HepG2 (cell line): ENCODE results near the gene IL21R. TPM values are rescaled to one million over a fixed set of nuclear protein-coding genes. Genes with fewer than 3 reads are reported as not detected.
A peak's percentile ranks its signal among the peaks of the same experiment; 100 is the strongest.

Source experiments
- BHLHE40 ChIP-seq: IDR thresholded peaks from 2 replicates; pipeline ENCODE4 v1.6.1; 2011; ENCODE audit warnings: low read length, improper control_type of control experiment
- ETV5 ChIP-seq: IDR thresholded peaks from 2 replicates; pipeline ENCODE4 v1.6.1; 2018; ENCODE audit warnings: missing biosample characterization, missing genetic modification reagents, inconsistent platforms, borderline replicate concordance
- ISX ChIP-seq: sonication (generic); formaldehyde crosslinking; conservative IDR thresholded peaks from 2 replicates; pipeline ENCODE4 v1.5.0; 2020; ENCODE audit warnings: missing genetic modification reagents
- MYC ChIP-seq: sonication (generic); formaldehyde crosslinking; IDR thresholded peaks from 2 replicates; pipeline ENCODE4 v1.9.0; 2021; ENCODE audit warnings: missing genetic modification reagents, borderline replicate concordance
- NFE2 ChIP-seq: sonication (generic); formaldehyde crosslinking; IDR thresholded peaks from 2 replicates; pipeline ENCODE4 v1.4.0; 2020; ENCODE audit warnings: missing genetic modification reagents
- NR2F6 ChIP-seq, 2 experiments: IDR thresholded peaks; 2 replicates each; pipeline ENCODE4 v1.6.1; 2016; ENCODE audit warnings: antibody characterized with exemption in 1 of 2, mild to moderate bottlenecking in 1 of 2
- NR3C1 ChIP-seq: sonication (generic); formaldehyde crosslinking; IDR thresholded peaks from 2 replicates; pipeline ENCODE4 v1.4.0; 2020; ENCODE audit warnings: missing genetic modification reagents
- RXRA ChIP-seq: sonication (generic); formaldehyde crosslinking; IDR thresholded peaks from 2 replicates; pipeline ENCODE4 v1.5.1; 2020; ENCODE audit warnings: missing genetic modification reagents
- SALL1 ChIP-seq: sonication (generic); formaldehyde crosslinking; IDR thresholded peaks from 2 replicates; pipeline ENCODE4 v1.8.0; 2022; ENCODE audit warnings: mild to moderate bottlenecking, missing genetic modification reagents
- SKI ChIP-seq: fragments of 450-650 bp; IDR thresholded peaks from one replicate; pipeline ENCODE4 v1.6.1; 2018; ENCODE audit warnings: mild to moderate bottlenecking; ENCODE audit not compliant: partially characterized antibody
- SP4 ChIP-seq: sonication (generic); formaldehyde crosslinking; IDR thresholded peaks from 2 replicates; pipeline ENCODE4 v1.8.1; 2023; ENCODE audit warnings: mild to moderate bottlenecking, missing genetic modification reagents
- ZNF317 ChIP-seq: sonication (generic); formaldehyde crosslinking; IDR thresholded peaks from 2 replicates; pipeline ENCODE4 v1.5.0; 2020; ENCODE audit warnings: mild to moderate bottlenecking, missing genetic modification reagents
- ZNF468 ChIP-seq: sonication (generic); formaldehyde crosslinking; IDR thresholded peaks from 2 replicates; pipeline ENCODE4 v1.8.0; 2022; ENCODE audit warnings: mild to moderate bottlenecking, moderate library complexity, missing genetic modification reagents
- ZNF672 ChIP-seq: sonication (generic); formaldehyde crosslinking; IDR thresholded peaks from 2 replicates; pipeline ENCODE4 v1.8.1; 2022; ENCODE audit warnings: missing genetic modification reagents
- polyA plus RNA-seq, 8 experiments: library from polyadenylated mRNA; depleted of rRNA in 3 of 8; stranded (reverse) in 7 of 8; unstranded in 1 of 8; fragments of >200 nt; fragmentation: Illumina TruSeq in 4 of 8; extraction: Trizol in 4 of 8; gene quantifications; 2 replicates each; pipeline versions ENCODE4 v1.2.1 to v1.2.3, GENCODE V29; 2011 to 2016; ENCODE audit warnings: low read depth in 4 of 8, missing spikeins in 1 of 8, mixed read lengths in 1 of 8; ENCODE audit not compliant: insufficient read depth in 1 of 8
- total RNA-seq, 5 experiments: library from RNA; depleted of rRNA; stranded (reverse); fragments of >200 nt; fragmentation: Illumina TruSeq; extraction: Trizol; gene quantifications; 2 replicates each; pipeline ENCODE4 v1.2.3, GENCODE V29; 2016; ENCODE audit warnings: low read depth in 1 of 5
- TF ChIP-seq, protein P1 (sequence below): sonication (generic); formaldehyde crosslinking; IDR thresholded peaks from 2 replicates; pipeline ENCODE4 v1.5.0; 2020; ENCODE audit warnings: mild to moderate bottlenecking, missing genetic modification reagents, borderline replicate concordance
- TF ChIP-seq, protein P2 (sequence below): sonication (generic); formaldehyde crosslinking; IDR thresholded peaks from 2 replicates; pipeline ENCODE4 v1.4.0; 2020; ENCODE audit warnings: missing genetic modification reagents
- TF ChIP-seq, protein P3 (sequence below): IDR thresholded peaks from 2 replicates; pipeline ENCODE4 v1.6.1; 2012; ENCODE audit warnings: low read depth, low read length, improper control_type of control experiment
- TF ChIP-seq, protein P4 (sequence below): IDR thresholded peaks from 2 replicates; pipeline ENCODE4 v1.6.1; 2016; ENCODE audit warnings: low read depth

The IL21R gene
- total and polyA plus RNA-seq, 2 of the 13 experiments (the other 11 are each of a cell fraction or from before 2014, with no cell fraction given): 0.49 to 0.64 TPM

DNA sequence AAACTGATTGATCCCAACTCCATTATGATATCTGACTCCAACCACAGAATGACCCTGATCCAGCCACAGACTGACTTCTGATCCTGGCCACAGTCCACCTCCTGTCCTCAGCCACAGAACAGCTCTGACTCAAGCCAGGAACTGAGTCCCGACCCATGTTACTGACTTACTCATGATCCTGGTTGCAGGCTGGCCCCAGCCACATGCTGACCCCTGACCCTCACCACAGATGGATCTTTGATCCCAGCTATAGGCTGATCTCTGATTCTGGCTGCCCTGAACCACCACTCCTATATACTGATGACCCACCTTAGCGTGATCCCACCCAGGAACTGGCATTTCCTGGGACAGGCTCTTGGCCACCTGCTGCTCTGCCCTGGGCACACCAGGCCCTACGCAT is 32.2 kb upstream of the IL21R start (continued):
- TF ChIP-seq, protein P1, sequence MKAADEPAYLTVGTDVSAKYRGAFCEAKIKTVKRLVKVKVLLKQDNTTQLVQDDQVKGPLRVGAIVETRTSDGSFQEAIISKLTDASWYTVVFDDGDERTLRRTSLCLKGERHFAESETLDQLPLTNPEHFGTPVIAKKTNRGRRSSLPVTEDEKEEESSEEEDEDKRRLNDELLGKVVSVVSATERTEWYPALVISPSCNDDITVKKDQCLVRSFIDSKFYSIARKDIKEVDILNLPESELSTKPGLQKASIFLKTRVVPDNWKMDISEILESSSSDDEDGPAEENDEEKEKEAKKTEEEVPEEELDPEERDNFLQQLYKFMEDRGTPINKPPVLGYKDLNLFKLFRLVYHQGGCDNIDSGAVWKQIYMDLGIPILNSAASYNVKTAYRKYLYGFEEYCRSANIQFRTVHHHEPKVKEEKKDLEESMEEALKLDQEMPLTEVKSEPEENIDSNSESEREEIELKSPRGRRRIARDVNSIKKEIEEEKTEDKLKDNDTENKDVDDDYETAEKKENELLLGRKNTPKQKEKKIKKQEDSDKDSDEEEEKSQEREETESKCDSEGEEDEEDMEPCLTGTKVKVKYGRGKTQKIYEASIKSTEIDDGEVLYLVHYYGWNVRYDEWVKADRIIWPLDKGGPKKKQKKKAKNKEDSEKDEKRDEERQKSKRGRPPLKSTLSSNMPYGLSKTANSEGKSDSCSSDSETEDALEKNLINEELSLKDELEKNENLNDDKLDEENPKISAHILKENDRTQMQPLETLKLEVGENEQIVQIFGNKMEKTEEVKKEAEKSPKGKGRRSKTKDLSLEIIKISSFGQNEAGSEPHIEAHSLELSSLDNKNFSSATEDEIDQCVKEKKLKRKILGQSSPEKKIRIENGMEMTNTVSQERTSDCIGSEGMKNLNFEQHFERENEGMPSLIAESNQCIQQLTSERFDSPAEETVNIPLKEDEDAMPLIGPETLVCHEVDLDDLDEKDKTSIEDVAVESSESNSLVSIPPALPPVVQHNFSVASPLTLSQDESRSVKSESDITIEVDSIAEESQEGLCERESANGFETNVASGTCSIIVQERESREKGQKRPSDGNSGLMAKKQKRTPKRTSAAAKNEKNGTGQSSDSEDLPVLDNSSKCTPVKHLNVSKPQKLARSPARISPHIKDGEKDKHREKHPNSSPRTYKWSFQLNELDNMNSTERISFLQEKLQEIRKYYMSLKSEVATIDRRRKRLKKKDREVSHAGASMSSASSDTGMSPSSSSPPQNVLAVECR (CRISPR knock-in tag): peak; percentile 20; the same call in 1 of the 2 replicates
- TF ChIP-seq ZNF672 (CRISPR knock-in tag): no peak
- peak; percentile 68 for TF ChIP-seq NR2F6 (IDR thresholded peaks at IDR 0.05)
- TF ChIP-seq NR2F6 (CRISPR knock-in tag; IDR thresholded peaks at IDR 0.05): peak; percentile 67
- TF ChIP-seq MYC (CRISPR knock-in tag): peak; percentile 52; the same call in 1 of the 2 replicates
- TF ChIP-seq SKI: peak; percentile 68
- TF ChIP-seq, protein P2, sequence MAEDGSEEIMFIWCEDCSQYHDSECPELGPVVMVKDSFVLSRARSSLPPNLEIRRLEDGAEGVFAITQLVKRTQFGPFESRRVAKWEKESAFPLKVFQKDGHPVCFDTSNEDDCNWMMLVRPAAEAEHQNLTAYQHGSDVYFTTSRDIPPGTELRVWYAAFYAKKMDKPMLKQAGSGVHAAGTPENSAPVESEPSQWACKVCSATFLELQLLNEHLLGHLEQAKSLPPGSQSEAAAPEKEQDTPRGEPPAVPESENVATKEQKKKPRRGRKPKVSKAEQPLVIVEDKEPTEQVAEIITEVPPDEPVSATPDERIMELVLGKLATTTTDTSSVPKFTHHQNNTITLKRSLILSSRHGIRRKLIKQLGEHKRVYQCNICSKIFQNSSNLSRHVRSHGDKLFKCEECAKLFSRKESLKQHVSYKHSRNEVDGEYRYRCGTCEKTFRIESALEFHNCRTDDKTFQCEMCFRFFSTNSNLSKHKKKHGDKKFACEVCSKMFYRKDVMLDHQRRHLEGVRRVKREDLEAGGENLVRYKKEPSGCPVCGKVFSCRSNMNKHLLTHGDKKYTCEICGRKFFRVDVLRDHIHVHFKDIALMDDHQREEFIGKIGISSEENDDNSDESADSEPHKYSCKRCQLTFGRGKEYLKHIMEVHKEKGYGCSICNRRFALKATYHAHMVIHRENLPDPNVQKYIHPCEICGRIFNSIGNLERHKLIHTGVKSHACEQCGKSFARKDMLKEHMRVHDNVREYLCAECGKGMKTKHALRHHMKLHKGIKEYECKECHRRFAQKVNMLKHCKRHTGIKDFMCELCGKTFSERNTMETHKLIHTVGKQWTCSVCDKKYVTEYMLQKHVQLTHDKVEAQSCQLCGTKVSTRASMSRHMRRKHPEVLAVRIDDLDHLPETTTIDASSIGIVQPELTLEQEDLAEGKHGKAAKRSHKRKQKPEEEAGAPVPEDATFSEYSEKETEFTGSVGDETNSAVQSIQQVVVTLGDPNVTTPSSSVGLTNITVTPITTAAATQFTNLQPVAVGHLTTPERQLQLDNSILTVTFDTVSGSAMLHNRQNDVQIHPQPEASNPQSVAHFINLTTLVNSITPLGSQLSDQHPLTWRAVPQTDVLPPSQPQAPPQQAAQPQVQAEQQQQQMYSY (CRISPR knock-in tag): peak; percentile 42; the same call in 1 of the 2 replicates
- 0 out of 2 replicates have a peak, but pooled peaks have one; percentile 60 for TF ChIP-seq ZNF317 (CRISPR knock-in tag)
- TF ChIP-seq ZNF468 (CRISPR knock-in tag): no peak
- 0 out of 2 replicates have a peak, but pooled peaks have one; percentile 18 for TF ChIP-seq RXRA (CRISPR knock-in tag)
- 0 out of 2 replicates have a peak, but pooled peaks have one; percentile 13 for TF ChIP-seq BHLHE40
- TF ChIP-seq NFE2 (CRISPR knock-in tag): no peak
- no peak for TF ChIP-seq ISX (CRISPR knock-in tag)
- TF ChIP-seq NR3C1 (CRISPR knock-in tag): no peak
- TF ChIP-seq, protein P3, sequence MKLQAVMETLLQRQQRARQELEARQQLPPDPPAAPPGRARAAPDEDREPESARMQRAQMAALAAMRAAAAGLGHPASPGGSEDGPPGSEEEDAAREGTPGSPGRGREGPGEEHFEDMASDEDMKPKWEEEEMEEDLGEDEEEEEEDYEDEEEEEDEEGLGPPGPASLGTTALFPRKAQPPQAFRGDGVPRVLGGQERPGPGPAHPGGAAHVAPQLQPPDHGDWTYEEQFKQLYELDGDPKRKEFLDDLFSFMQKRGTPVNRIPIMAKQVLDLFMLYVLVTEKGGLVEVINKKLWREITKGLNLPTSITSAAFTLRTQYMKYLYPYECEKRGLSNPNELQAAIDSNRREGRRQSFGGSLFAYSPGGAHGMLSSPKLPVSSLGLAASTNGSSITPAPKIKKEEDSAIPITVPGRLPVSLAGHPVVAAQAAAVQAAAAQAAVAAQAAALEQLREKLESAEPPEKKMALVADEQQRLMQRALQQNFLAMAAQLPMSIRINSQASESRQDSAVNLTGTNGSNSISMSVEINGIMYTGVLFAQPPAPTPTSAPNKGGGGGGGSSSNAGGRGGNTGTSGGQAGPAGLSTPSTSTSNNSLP: peak; percentile 75; the same call in 1 of the 2 replicates
- TF ChIP-seq, protein P4, sequence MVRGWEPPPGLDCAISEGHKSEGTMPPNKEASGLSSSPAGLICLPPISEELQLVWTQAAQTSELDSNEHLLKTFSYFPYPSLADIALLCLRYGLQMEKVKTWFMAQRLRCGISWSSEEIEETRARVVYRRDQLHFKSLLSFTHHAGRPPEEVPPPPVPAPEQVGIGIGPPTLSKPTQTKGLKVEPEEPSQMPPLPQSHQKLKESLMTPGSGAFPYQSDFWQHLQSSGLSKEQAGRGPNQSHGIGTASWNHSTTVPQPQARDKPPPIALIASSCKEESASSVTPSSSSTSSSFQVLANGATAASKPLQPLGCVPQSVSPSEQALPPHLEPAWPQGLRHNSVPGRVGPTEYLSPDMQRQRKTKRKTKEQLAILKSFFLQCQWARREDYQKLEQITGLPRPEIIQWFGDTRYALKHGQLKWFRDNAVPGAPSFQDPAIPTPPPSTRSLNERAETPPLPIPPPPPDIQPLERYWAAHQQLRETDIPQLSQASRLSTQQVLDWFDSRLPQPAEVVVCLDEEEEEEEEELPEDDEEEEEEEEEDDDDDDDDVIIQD (CRISPR knock-in tag): peak; percentile 12; the same call in 1 of the 2 replicates
- 0 out of 2 replicates have a peak, but pooled peaks have one; percentile 42 for TF ChIP-seq SP4 (CRISPR knock-in tag)
- peak; percentile 11; the same call in 1 of the 2 replicates for TF ChIP-seq ETV5
- TF ChIP-seq SALL1 (CRISPR knock-in tag): peak; percentile 68; the same call in 1 of the 2 replicates
